ENCODE measurements around the gene AATF. TPM values are rescaled to one million over a fixed set of nuclear protein-coding genes. Genes with fewer than 3 reads are reported as not detected.

AATF gene
- polyA plus RNA-seq, 3 donors, result 24.3 to 57.9 (median 41.1) TPM

DNA sequence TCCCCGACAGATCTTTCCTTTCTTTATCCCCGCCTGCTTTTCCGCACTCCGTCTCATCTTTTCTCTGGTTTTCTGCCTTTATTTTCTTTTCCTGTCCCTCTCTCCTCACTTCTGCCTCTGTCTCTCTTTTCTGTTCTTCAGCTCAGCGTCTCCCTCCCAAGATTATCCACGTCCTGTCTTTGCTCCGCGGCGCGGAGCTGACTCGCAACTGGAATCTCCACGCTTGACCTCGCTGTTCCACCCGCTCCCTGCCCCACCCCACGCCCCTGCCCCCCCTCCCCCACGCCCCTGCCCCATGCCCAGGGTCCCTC lies 16.4 kb upstream of the AATF start:
- Histone ChIP-seq H3K27ac (ENCODE audit: low read depth in 1 of 2, low read length in 2 of 2) (no peak overlapping the region), H3K9ac (ENCODE audit: insufficient read depth, low read length, poor library complexity, severe bottlenecking) (no peak overlapping the region), H3K27me3 (ENCODE audit: control insufficient read depth in 2 of 2, insufficient read depth in 2 of 2, low read length in 2 of 2) (peaks cover 80 to 89% of the 10 kb centered on the region in 2 donors), H3K9me3 (replicated peaks in 1 of 2; ENCODE audit: control insufficient read depth in 1 of 2, insufficient read depth in 1 of 2, low read length in 2 of 2) (peaks cover 3 to 59% of the 10 kb centered on the region in 2 donors), H4K20me1 (ENCODE audit: insufficient read depth, low read length) (no peaks in the 10 kb centered on the region), H3K36me3 (replicated peaks in 1 of 2; ENCODE audit: control insufficient read depth in 1 of 2, insufficient read depth in 2 of 2, low read length in 2 of 2) (no peaks in the 10 kb centered on the region), H3K4me2 (replicated peaks; ENCODE audit: extremely low read depth, low read length, poor library complexity, severe bottlenecking) (peak overlapping the region; percentile 59), H3K79me2 (ENCODE audit: insufficient read depth, low read length) (no peaks in the 10 kb centered on the region), H3K4me3 (replicated peaks in 1 of 3; ENCODE audit: low read depth in 2 of 3, low read length in 3 of 3) (peak overlapping the region in 1 of 3 experiments; percentile 55), H3K4me1 (ENCODE audit: control insufficient read depth in 1 of 2, insufficient read depth in 2 of 2, low read length in 2 of 2) (peaks cover 66 to 72% of the 10 kb centered on the region in 2 donors), H2AFZ (ENCODE audit: insufficient read depth, low read depth, low read length, poor library complexity, severe bottlenecking) (peak overlapping the region; percentile 46)
- TF ChIP-seq, protein P1, sequence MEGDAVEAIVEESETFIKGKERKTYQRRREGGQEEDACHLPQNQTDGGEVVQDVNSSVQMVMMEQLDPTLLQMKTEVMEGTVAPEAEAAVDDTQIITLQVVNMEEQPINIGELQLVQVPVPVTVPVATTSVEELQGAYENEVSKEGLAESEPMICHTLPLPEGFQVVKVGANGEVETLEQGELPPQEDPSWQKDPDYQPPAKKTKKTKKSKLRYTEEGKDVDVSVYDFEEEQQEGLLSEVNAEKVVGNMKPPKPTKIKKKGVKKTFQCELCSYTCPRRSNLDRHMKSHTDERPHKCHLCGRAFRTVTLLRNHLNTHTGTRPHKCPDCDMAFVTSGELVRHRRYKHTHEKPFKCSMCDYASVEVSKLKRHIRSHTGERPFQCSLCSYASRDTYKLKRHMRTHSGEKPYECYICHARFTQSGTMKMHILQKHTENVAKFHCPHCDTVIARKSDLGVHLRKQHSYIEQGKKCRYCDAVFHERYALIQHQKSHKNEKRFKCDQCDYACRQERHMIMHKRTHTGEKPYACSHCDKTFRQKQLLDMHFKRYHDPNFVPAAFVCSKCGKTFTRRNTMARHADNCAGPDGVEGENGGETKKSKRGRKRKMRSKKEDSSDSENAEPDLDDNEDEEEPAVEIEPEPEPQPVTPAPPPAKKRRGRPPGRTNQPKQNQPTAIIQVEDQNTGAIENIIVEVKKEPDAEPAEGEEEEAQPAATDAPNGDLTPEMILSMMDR (IDR thresholded peaks at IDR 0.05), result no peak
- Mint-ChIP-seq H3K4me1 (peaks cover 72% of the 10 kb centered on the region), H3K9me3 (peaks cover 0 to 58% (median 53%) of the 10 kb centered on the region in 7 donors), H3K4me3 (peak overlapping the region; percentile 74 to 95), H3K27ac (no peak overlapping the region), H3K27me3 (ENCODE audit: low read depth in 3 of 3) (peaks cover 83 to 93% (median 88%) of the 10 kb centered on the region in 3 donors), H3K36me3 (peaks cover 27 to 39% of the 10 kb centered on the region in 2 donors)
- 3% methylated on average over 4 of the region's 16 CpGs for WGBS (ENCODE audit: insufficient coverage)
- intact Hi-C loops (cut with micrococcal nuclease), result loop anchor here (2.0 to 10.0 kb wide), 2 partner anchors 14 to 1438 kb away; no protein-coding TSS in a partner anchor
- DNase-seq, result no peak

DNA sequence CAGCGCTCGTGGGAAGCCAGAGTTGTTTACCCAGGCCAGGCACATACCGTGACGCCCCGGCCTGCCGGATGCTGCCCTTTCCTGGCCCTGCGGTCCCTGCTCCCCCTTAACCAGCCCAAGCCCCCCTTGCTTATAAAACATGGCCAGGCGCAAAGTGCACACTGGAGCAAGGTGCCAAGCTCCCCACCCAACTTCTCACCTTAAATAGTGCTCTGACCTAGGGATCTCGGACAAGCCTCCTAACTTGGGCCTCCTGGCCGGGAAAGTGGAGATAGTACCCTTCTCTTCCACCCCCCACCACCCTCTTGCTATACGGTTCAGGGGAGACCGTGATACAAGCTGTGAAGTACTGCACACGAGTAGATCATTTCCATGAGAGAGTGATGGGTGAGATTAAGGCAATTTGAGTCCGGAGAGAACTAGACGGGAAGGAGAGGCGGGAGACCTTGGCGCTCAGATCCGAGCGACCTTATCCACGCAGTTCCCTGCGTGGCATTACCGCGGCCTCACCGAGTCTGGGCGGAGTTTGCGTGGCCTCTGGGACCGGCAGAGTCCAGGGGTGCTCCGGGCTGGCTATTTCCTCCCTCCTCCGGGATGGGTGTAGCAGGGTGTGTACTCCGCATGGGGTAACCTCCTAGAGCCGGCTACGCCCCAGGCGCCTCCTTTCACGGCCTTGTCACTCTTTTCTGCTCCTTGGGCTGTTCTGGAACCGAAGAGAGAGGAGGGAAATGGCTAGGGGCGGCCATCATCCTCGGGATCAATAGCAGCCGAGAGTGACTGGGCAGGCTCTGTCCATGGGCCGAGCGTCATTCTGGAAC lies 15.9 kb upstream of the AATF start:
- Histone ChIP-seq H3K27me3 (ENCODE audit: control insufficient read depth in 2 of 2, insufficient read depth in 2 of 2, low read length in 2 of 2) (peaks cover 85 to 94% of the 10 kb centered on the region in 2 donors), H3K4me1 (ENCODE audit: control insufficient read depth in 1 of 2, insufficient read depth in 2 of 2, low read length in 2 of 2) (peaks cover 64 to 72% of the 10 kb centered on the region in 2 donors), H3K9me3 (replicated peaks in 1 of 2; ENCODE audit: control insufficient read depth in 1 of 2, insufficient read depth in 1 of 2, low read length in 2 of 2) (peaks cover 3 to 64% of the 10 kb centered on the region in 2 donors), H3K9ac (ENCODE audit: insufficient read depth, low read length, poor library complexity, severe bottlenecking) (no peak overlapping the region), H3K79me2 (ENCODE audit: insufficient read depth, low read length) (no peaks in the 10 kb centered on the region), H3K27ac (ENCODE audit: low read depth in 1 of 2, low read length in 2 of 2) (no peak overlapping the region), H3K4me2 (replicated peaks; ENCODE audit: extremely low read depth, low read length, poor library complexity, severe bottlenecking) (peak overlapping the region; percentile 37), H3K4me3 (replicated peaks in 1 of 3; ENCODE audit: low read depth in 2 of 3, low read length in 3 of 3) (peak overlapping the region in 1 of 3 experiments; percentile 41), H2AFZ (ENCODE audit: insufficient read depth, low read depth, low read length, poor library complexity, severe bottlenecking) (no peak overlapping the region), H3K36me3 (replicated peaks in 1 of 2; ENCODE audit: control insufficient read depth in 1 of 2, insufficient read depth in 2 of 2, low read length in 2 of 2) (no peaks in the 10 kb centered on the region), H4K20me1 (ENCODE audit: insufficient read depth, low read length) (no peaks in the 10 kb centered on the region)
- Mint-ChIP-seq H3K4me3 (peak overlapping the region; percentile 59 to 92), H3K9me3 (peaks cover 0 to 64% (median 57%) of the 10 kb centered on the region in 7 donors), H3K36me3 (peaks cover 32 to 38% of the 10 kb centered on the region in 2 donors), H3K4me1 (peaks cover 72% of the 10 kb centered on the region), H3K27ac (peak overlapping the region in 1 of 7 donors; percentile 40), H3K27me3 (ENCODE audit: low read depth in 3 of 3) (peaks cover 87 to 99% (median 94%) of the 10 kb centered on the region in 3 donors)
- 5% methylated on average over 28 of the region's 40 CpGs for WGBS (ENCODE audit: insufficient coverage)
- DNase-seq, result no peak
- TF ChIP-seq, protein P1 (IDR thresholded peaks at IDR 0.05), result no peak
- intact Hi-C loops (cut with micrococcal nuclease), result loop anchor here (2.0 to 10.0 kb wide), 2 partner anchors 14 to 1438 kb away; no protein-coding TSS in a partner anchor
